Smooth muscle cell of the umbilical artery (primary cell): Measurements from ENCODE around the gene NMT2. TPM values are rescaled to one million over a fixed set of nuclear protein-coding genes. Genes with fewer than 3 reads are reported as not detected.

ENCODE experiments used
- total RNA-seq: library from RNA; depleted of rRNA; stranded (reverse); fragments of >200 nt; gene quantifications from 2 replicates; pipeline ENCODE4 v1.2.3, GENCODE V29; 2014

The NMT2 gene
- total RNA-seq: 14.8 and 30.3 TPM in 2 replicates

DNA sequence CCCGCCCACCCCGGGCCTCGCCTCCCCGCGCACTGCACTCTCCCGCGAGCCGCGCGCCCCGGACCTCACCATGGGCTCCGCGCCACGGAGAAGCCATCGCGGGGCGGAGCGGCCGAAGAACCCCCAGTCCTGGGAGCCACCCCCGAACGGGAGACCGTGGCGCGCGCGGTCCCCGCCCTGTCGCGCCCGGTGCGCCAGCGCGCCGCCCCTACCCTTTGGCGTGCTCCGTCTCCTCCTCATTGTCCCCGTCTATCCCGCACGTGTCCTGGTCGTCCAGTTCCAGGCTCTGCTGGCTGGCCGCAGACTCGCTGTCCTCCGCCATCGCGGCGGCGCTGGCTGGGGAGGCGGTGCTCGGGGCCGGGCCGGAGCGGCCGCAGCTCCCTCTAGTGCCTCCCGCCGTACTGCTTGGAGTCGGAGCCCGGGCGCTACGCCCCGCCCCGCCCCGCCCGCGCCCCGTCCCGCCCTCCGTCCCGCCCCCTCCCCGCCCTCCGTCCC lies at the start of gene NMT2:
Gene NMT2 (minus strand): TSS at position 403 of the 495 bp plus-strand sequence. CDS start 81 bp downstream, at position 322.

DNA sequence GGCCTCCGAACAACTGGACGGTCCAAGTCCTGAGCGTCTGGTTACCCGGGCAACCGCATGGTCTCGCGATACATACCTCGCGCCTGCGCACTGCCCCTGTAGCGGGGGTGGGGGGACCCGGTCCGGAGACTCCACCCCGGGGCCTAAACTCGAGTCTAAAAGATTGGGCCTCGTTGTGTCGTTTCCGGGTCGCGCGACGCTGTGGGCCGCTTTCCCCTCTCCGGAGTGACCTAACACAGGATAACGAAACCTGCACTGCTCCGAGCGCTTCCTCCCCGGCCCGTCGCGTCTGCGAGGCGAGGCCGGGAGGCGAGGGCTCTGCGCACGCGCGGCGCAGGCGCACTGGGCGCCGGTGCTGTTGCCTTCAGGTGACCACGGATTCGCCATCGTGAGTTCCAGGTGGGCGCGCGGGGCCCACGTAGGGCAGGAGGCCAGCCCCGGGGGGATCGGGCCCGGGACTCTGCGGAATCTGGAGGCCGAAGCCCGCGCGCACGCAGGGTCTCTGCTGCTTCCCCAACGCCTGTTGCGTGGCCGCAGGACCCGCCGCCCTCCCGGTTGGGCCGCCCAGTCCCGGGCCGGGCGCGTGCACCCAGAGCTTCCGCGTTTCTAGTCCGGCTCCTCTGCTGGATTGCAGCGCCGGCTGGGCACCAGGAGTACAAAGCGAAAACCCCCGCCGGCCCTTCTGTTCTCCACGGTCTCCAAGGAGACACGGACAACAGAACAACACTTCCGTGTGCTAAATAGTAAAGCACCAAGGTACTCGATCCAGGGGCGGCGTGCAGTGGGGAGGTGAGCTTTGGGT lies 71.3 kb downstream of the NMT2 start, which contains the start of gene RPP38:
Gene RPP38 (plus strand): TSS at position 345 of the 802 bp plus-strand sequence. CDS start 5,960 bp downstream, outside the sequence.

DNA sequence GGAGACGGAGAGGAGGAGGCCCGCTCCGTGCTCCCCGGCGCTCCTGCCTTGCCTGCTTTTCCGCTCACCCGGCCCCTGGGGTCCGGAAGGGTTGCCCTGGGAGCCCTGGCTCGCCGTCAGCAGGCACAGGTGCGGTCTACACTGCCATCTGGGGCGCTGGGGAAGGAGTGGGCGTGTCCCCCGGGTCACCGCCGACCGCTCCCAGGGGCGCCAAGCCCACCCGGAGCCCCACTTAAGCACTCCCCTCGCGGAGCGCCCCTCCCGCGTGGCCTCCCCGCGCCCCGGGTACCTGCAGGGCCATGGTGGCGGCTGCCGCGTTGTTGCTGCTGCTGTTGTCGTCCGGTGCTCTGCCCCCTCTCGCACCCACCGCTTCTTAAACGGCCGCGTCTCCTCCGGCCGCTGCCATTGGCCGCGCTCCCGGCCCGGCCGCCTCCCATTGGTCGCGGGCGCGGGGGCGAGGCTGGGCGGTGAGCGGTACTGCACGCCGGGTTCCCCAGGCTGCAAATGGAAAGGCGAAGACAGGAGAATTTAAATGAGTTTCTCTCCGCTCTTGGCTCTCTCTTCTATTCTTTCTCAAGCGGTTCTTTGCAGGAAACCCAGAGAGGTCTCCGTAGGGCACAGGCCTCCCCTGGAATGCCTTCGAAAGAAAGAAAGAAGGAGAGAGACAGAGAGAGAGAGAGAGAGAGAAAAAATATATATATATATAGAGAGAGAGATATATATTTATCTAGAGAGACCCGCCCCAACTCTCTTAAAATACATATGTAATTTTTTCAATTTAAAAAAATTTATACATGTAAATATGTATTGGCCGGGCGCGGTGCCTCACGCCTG lies 79.8 kb downstream of the NMT2 start, which contains the start of gene ACBD7:
Gene ACBD7 (minus strand): TSS at position 349 of the 834 bp plus-strand sequence. CDS start 48 bp downstream, at position 301.

Other genes starting within 250 kb of the NMT2 start
- gene DCLRE1C, start 214.6 kb downstream of the NMT2 start, total RNA-seq: 8.0 and 8.2 TPM in 2 replicates
- not detected in 2 replicates for gene MEIG1, start 209.3 kb downstream of the NMT2 start, total RNA-seq
- gene OLAH, start 124.8 kb downstream of the NMT2 start, total RNA-seq: 0.30 and 0.65 TPM in 2 replicates
- 0.28 and 0.30 TPM in 2 replicates for gene ACBD7, start 79.9 kb downstream of the NMT2 start, total RNA-seq
- gene RPP38, start 71.3 kb downstream of the NMT2 start, total RNA-seq: 10.1 and 11.4 TPM in 2 replicates
- gene FAM171A1, start 202.6 kb upstream of the NMT2 start, total RNA-seq: 11.3 and 27.5 TPM in 2 replicates